ENCODE results near the gene TOPORS.
"Not testable (repeated sequence)": the region's sequence is repeated elsewhere in the genome, so short reads cannot be mapped to it uniquely, and the experiment has no call there.

The TOPORS gene

GRCh38 chr9:32525709-32526030 lies 26.7 kb downstream of the TOPORS start:
- Histone ChIP-seq H2AFZ (peak overlapping the region; percentile 76), H3K36me3 (ENCODE audit: control insufficient read depth, insufficient read depth, low read length) (no peaks in the 10 kb centered on the region), H3K4me3 (ENCODE audit: low read depth, low read length) (peak overlapping the region; percentile 95), H3K27ac (peak overlapping the region; percentile 75), H3K9ac (no peak overlapping the region), H3K9me3 (ENCODE audit: control insufficient read depth, low read length) (no peaks in the 10 kb centered on the region), H3K4me1 (no peaks in the 10 kb centered on the region), H3K4me2 (ENCODE audit: low read length) (peak overlapping the region; percentile 67), H3K79me2 (peaks cover 2% of the 10 kb centered on the region), H3K27me3 (ENCODE audit: control insufficient read depth, insufficient read depth, low read length) (no peaks in the 10 kb centered on the region)
- TF ChIP-seq CTCF (IDR thresholded peaks at IDR 0.05) = no peak

GRCh38 chr9:32524892-32525708 lies 27.3 kb downstream of the TOPORS start:
- H3K36me3 ChIP-seq (ENCODE audit: control insufficient read depth, insufficient read depth, low read length) = no peaks in the 10 kb centered on the region
- peak overlapping the region; percentile 75 for H3K27ac ChIP-seq
- H3K4me3 ChIP-seq (ENCODE audit: low read depth, low read length) = peak overlapping the region; percentile 95
- H3K4me2 ChIP-seq (ENCODE audit: low read length) = peak overlapping the region; percentile 67
- H3K27me3 ChIP-seq (ENCODE audit: control insufficient read depth, insufficient read depth, low read length) = no peaks in the 10 kb centered on the region
- peak overlapping the region; percentile 76 for H2AFZ ChIP-seq
- H3K79me2 ChIP-seq = peaks cover 2% of the 10 kb centered on the region
- no peaks in the 10 kb centered on the region for H3K4me1 ChIP-seq
- no peaks in the 10 kb centered on the region for H3K9me3 ChIP-seq (ENCODE audit: control insufficient read depth, low read length)
- no peak for TF ChIP-seq CTCF (IDR thresholded peaks at IDR 0.05)
- H3K9ac ChIP-seq = no peak overlapping the region

GRCh38 chr9:32524558-32524891 lies 27.9 kb downstream of the TOPORS start:
- not testable (repeated sequence) for H3K9me3 ChIP-seq (ENCODE audit: control insufficient read depth, low read length); H3K79me2 ChIP-seq; H2AFZ ChIP-seq; H3K27me3 ChIP-seq (ENCODE audit: control insufficient read depth, insufficient read depth, low read length); H3K4me2 ChIP-seq (ENCODE audit: low read length); H3K4me1 ChIP-seq; H3K9ac ChIP-seq; H3K27ac ChIP-seq; H3K4me3 ChIP-seq (ENCODE audit: low read depth, low read length); H3K36me3 ChIP-seq (ENCODE audit: control insufficient read depth, insufficient read depth, low read length)

- H3K4me2 ChIP-seq (ENCODE audit: low read length) = no peak overlapping the region
- no peak overlapping the region for H2AFZ ChIP-seq
- no peak overlapping the region for H3K9ac ChIP-seq
- no peaks in the 10 kb centered on the region for H3K4me1 ChIP-seq
- peaks cover 2% of the 10 kb centered on the region for H3K79me2 ChIP-seq
- H3K27ac ChIP-seq = no peak overlapping the region
- no peak overlapping the region for H3K4me3 ChIP-seq (ENCODE audit: low read depth, low read length)
- TF ChIP-seq CTCF (IDR thresholded peaks at IDR 0.05) = no peak
- H3K27me3 ChIP-seq (ENCODE audit: control insufficient read depth, insufficient read depth, low read length) = no peaks in the 10 kb centered on the region
- no peaks in the 10 kb centered on the region for H3K36me3 ChIP-seq (ENCODE audit: control insufficient read depth, insufficient read depth, low read length)
- H3K9me3 ChIP-seq (ENCODE audit: control insufficient read depth, low read length) = no peaks in the 10 kb centered on the region
Measured at GRCh38 chr9:32523910-32524309, 28.5 kb downstream of the TOPORS start.

- Histone ChIP-seq H3K9me3 (ENCODE audit: control insufficient read depth, low read length) (no peaks in the 10 kb centered on the region), H3K27me3 (ENCODE audit: control insufficient read depth, insufficient read depth, low read length) (no peaks in the 10 kb centered on the region), H2AFZ (no peak overlapping the region), H3K9ac (no peak overlapping the region), H3K36me3 (ENCODE audit: control insufficient read depth, insufficient read depth, low read length) (no peaks in the 10 kb centered on the region), H3K4me3 (ENCODE audit: low read depth, low read length) (no peak overlapping the region), H3K27ac (no peak overlapping the region), H3K79me2 (no peaks in the 10 kb centered on the region), H3K4me2 (ENCODE audit: low read length) (no peak overlapping the region), H3K4me1 (no peaks in the 10 kb centered on the region)
- no peak for TF ChIP-seq CTCF (IDR thresholded peaks at IDR 0.05)
Measured at GRCh38 chr9:32518276-32518675, 34.1 kb downstream of the TOPORS start.

Measured in parathyroid adenoma (tissue), 2 donors.